ENCODE data around the gene CDH4.

Gene CDH4

DNA sequence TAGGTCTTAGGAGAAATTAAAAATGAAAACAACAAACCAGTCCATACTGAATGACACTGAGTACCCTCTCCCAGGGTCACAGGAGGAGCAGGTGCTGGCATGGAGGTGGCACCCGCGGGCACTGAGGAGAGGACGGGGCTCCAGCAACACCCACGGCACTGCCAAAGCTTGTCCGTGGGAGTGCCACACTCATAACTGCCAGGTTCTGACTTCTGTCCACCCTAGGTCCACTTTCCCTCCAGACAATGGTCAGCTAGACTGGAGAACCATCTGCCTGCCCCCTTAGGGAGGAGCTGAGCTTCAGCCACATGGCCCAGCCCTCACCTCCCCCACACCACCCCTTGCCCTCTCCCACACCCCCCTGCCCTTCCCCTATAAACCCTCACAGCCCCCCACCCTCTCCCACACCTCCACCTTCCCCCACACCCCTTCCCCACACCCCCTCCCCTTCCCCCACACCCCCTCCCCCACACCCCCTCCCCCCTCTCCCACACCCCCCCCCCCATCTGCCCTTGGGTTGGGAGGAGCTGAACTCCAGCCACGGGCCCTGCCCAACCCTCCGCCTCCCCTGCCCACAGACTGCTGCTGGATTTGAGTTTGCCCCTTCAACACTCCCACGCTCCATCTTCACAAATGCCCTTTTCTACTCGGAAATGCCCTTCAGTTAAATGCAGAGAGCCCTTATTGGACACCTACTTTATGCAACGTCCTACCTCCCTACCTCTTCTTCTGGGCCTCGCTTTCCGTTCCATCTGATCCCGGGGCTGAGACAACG is 684.1 kb downstream of the CDH4 start (continued):
- TF ChIP-seq ZBTB8A (tag by site-specific recombination; IDR thresholded peaks at IDR 0.05), result no peak
- TF ChIP-seq ZNF510 (tag by site-specific recombination; IDR thresholded peaks at IDR 0.05; ENCODE audit: insufficient replicate concordance), result no peak
- peak; percentile 20; the same call in 1 of the 2 replicates for TF ChIP-seq ZFHX2 (tag by site-specific recombination; conservative IDR thresholded peaks at IDR 0.05)
- no peak for TF ChIP-seq TCF7L2 (IDR thresholded peaks at IDR 0.05; ENCODE audit: borderline replicate concordance, low read depth, low read length)

DNA sequence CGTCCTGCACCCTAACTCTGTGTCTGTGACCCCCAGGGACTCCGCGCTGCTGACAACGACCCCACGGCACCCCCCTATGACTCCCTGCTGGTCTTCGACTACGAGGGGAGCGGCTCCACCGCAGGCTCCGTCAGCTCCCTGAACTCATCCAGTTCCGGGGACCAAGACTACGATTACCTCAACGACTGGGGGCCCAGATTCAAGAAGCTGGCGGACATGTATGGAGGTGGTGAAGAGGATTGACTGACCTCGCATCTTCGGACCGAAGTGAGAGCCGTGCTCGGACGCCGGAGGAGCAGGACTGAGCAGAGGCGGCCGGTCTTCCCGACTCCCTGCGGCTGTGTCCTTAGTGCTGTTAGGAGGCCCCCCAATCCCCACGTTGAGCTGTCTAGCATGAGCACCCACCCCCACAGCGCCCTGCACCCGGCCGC is 684.7 kb downstream of the CDH4 start:
- POLR2A ChIA-PET, result interaction anchor here (0.7 kb wide), 1 partner anchor 696 kb away, joined by 3 read pairs; no protein-coding TSS in a partner anchor
- CTCF ChIA-PET, result no interaction called here
- Histone ChIP-seq H3K27ac (ENCODE audit: extremely low read depth, low read depth, low read length) (no peak overlapping the region), H3K36me3 (ENCODE audit: control insufficient read depth in 2 of 2, insufficient read depth in 1 of 2, low read length in 2 of 2) (no peaks in the 10 kb centered on the region), H3K4me1 (ENCODE audit: control insufficient read depth, insufficient read depth, low read length) (no peaks in the 10 kb centered on the region), H3K9me3 (ENCODE audit: control insufficient read depth, insufficient read depth, low read depth, low read length) (no peaks in the 10 kb centered on the region), H3K4me3 (ENCODE audit: low read depth, low read length) (no peak overlapping the region)
- TF ChIP-seq ZNF610 (tag by site-specific recombination; IDR thresholded peaks at IDR 0.05; ENCODE audit: borderline replicate concordance) (no peak), ZNF768 (tag by site-specific recombination; IDR thresholded peaks at IDR 0.05) (no peak), ZNF404 (tag by site-specific recombination; IDR thresholded peaks at IDR 0.05) (no peak), REPIN1 (tag by site-specific recombination; IDR thresholded peaks at IDR 0.05; ENCODE audit: low read depth) (no peak), ZNF626 (tag by site-specific recombination; IDR thresholded peaks at IDR 0.05) (no peak)
- TF ChIP-seq, protein P1, sequence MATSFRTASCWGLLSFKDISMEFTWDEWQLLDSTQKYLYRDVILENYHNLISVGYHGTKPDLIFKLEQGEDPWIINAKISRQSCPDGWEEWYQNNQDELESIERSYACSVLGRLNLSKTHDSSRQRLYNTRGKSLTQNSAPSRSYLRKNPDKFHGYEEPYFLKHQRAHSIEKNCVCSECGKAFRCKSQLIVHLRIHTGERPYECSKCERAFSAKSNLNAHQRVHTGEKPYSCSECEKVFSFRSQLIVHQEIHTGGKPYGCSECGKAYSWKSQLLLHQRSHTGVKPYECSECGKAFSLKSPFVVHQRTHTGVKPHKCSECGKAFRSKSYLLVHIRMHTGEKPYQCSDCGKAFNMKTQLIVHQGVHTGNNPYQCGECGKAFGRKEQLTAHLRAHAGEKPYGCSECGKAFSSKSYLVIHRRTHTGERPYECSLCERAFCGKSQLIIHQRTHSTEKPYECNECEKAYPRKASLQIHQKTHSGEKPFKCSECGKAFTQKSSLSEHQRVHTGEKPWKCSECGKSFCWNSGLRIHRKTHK (tag by site-specific recombination; IDR thresholded peaks at IDR 0.05), result no peak

DNA sequence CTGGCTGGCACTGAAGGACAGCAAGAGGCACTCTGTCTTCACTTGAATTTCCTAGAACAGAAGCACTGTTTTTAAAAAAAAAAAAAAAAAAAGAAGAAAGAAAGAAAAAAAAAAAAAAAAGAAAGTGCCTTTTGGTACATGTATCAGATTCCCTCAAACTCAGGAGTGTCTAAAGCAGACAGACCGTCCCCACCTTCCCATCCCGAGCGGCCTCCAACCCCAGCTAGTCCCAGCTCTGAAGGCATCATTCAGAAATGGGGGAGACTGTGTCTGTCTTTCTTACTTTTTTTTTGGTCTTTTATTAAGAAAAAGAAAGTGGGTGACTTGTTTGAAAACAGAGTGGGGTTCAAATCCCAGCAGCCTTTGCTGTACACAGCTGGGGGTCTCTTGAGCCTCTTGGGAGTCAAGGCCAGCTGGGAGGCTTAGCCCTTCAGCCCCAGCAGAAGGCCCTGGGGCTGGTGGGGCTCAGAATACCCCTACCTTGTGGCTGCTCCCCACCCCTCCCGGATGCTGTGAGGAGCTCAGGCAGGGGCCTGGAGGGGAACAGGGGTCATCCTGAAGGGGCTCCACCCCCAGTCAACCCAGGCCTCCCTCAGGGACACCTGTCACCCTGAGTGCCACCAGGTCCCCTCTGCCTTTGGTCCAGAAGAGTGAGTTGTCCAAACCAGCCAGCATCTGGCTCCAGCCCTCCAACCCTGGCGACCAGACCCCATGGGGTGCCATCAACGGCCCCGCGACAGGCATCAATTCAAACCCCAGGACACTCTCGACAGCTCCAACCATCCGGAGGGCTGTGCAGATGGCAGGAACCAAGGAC is 685.3 kb downstream of the CDH4 start:
- TF ChIP-seq ZNF311 (tag by site-specific recombination; IDR thresholded peaks at IDR 0.05; ENCODE audit: borderline replicate concordance), result no peak
- no peak for TF ChIP-seq ZFP69B (tag by site-specific recombination; IDR thresholded peaks at IDR 0.05)
- no peak for TF ChIP-seq ZNF391 (tag by site-specific recombination; IDR thresholded peaks at IDR 0.05; ENCODE audit: borderline replicate concordance, low read depth)
- no peak for TF ChIP-seq ZNF791 (tag by site-specific recombination; IDR thresholded peaks at IDR 0.05)
- TF ChIP-seq, protein P2, sequence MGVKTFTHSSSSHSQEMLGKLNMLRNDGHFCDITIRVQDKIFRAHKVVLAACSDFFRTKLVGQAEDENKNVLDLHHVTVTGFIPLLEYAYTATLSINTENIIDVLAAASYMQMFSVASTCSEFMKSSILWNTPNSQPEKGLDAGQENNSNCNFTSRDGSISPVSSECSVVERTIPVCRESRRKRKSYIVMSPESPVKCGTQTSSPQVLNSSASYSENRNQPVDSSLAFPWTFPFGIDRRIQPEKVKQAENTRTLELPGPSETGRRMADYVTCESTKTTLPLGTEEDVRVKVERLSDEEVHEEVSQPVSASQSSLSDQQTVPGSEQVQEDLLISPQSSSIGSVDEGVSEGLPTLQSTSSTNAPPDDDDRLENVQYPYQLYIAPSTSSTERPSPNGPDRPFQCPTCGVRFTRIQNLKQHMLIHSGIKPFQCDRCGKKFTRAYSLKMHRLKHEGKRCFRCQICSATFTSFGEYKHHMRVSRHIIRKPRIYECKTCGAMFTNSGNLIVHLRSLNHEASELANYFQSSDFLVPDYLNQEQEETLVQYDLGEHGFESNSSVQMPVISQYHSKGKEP (tag by site-specific recombination; IDR thresholded peaks at IDR 0.05), result no peak
- no peak for TF ChIP-seq SETDB1 (IDR thresholded peaks at IDR 0.05; ENCODE audit: insufficient read length, low read length)
- no peak for TF ChIP-seq ZNF274 (IDR thresholded peaks at IDR 0.05; ENCODE audit: low read length)
- no peak for TF ChIP-seq ZNF274 (tag by site-specific recombination; IDR thresholded peaks at IDR 0.05; ENCODE audit: borderline replicate concordance)
- TF ChIP-seq MYNN (tag by site-specific recombination; IDR thresholded peaks at IDR 0.05; ENCODE audit: borderline replicate concordance), result no peak
- no peak for TF ChIP-seq ZNF561 (tag by site-specific recombination; IDR thresholded peaks at IDR 0.05; ENCODE audit: borderline replicate concordance)
- Histone ChIP-seq H3K4me3 (ENCODE audit: low read depth, low read length) (no peak overlapping the region), H3K4me1 (ENCODE audit: control insufficient read depth, insufficient read depth, low read length) (no peaks in the 10 kb centered on the region), H3K27ac (ENCODE audit: extremely low read depth, low read depth, low read length) (no peak overlapping the region), H3K36me3 (ENCODE audit: control insufficient read depth in 2 of 2, insufficient read depth in 1 of 2, low read length in 2 of 2) (no peaks in the 10 kb centered on the region), H3K9me3 (ENCODE audit: control insufficient read depth, insufficient read depth, low read depth, low read length) (no peaks in the 10 kb centered on the region)
- ChIA-PET CTCF (no interaction called here), POLR2A (interaction anchor here (0.7 kb wide), 1 partner anchor 697 kb away, joined by 3 read pairs; no protein-coding TSS in a partner anchor)
